Glutamatergic neuron (in vitro differentiated cells): ENCODE results near the gene CHST15. TPM values are rescaled to one million over a fixed set of nuclear protein-coding genes. Genes with fewer than 3 reads are reported as not detected.

Experiments used
- DNase-seq: peaks from one replicate; pipeline ENCODE4 v3.0.0; 2022
- H3K27ac Mint-ChIP-seq: one replicate; pipeline ENCODE4 v1.8.0; 2020; ENCODE audit warnings: mild to moderate bottlenecking, mixed read lengths, inconsistent platforms; ENCODE audit not compliant: unreplicated experiment
- H3K27me3 Mint-ChIP-seq: one replicate; pipeline ENCODE4 v1.8.0; 2020; ENCODE audit warnings: mild to moderate bottlenecking, moderate library complexity, mixed read lengths, inconsistent platforms; ENCODE audit not compliant: unreplicated experiment
- H3K36me3 Mint-ChIP-seq: one replicate; pipeline ENCODE4 v1.8.0; 2020; ENCODE audit warnings: mild to moderate bottlenecking, mixed read lengths, inconsistent platforms; ENCODE audit not compliant: unreplicated experiment
- H3K4me1 Mint-ChIP-seq: one replicate; pipeline ENCODE4 v1.8.0; 2020; ENCODE audit warnings: mild to moderate bottlenecking, low read depth, mixed read lengths, inconsistent platforms; ENCODE audit not compliant: unreplicated experiment
- H3K4me3 Mint-ChIP-seq: one replicate; pipeline ENCODE4 v1.8.0; 2020; ENCODE audit warnings: mild to moderate bottlenecking, mixed read lengths, inconsistent platforms; ENCODE audit not compliant: unreplicated experiment
- H3K9me3 Mint-ChIP-seq: one replicate; pipeline ENCODE4 v1.8.0; 2020; ENCODE audit warnings: mild to moderate bottlenecking, moderate library complexity, mixed read lengths, inconsistent platforms; ENCODE audit not compliant: unreplicated experiment
- CTCF ChIP-seq: fragments of 200-600 bp; sonication (generic); IDR thresholded peaks from one replicate; pipeline ENCODE4 v1.5.0; 2021; ENCODE audit not compliant: partially characterized antibody, unreplicated experiment
- total RNA-seq: library from RNA; stranded (reverse); fragmentation: NEBNext Ultra II Directional; extraction: Animal tissue kit (Norgen Biotek cat#: 25700); gene quantifications from one replicate; pipeline ENCODE4 v1.2.1, GENCODE V29; 2021; ENCODE audit not compliant: unreplicated experiment

CHST15 gene
- total RNA-seq, 1 donor from 2014 or later: 2.4 TPM

- peaks cover 2% of the 10 kb centered on the region for H3K9me3 Mint-ChIP-seq
- no peaks in the 10 kb centered on the region for H3K27me3 Mint-ChIP-seq
- H3K27ac Mint-ChIP-seq: no peak overlapping the region
- no peak for TF ChIP-seq CTCF
- H3K4me3 Mint-ChIP-seq: no peak overlapping the region
- DNase-seq: no peak
- no peaks in the 10 kb centered on the region for H3K36me3 Mint-ChIP-seq
- H3K4me1 Mint-ChIP-seq: peaks cover 3% of the 10 kb centered on the region
Measured at GRCh38 chr10:124045801-124046355, 47.5 kb downstream of the CHST15 start.

- no peak overlapping the region for H3K4me3 Mint-ChIP-seq
- H3K36me3 Mint-ChIP-seq: no peaks in the 10 kb centered on the region
- no peaks in the 10 kb centered on the region for H3K27me3 Mint-ChIP-seq
- H3K27ac Mint-ChIP-seq: no peak overlapping the region
- H3K4me1 Mint-ChIP-seq: peaks cover 3% of the 10 kb centered on the region
- no peak for DNase-seq
- peaks cover 2% of the 10 kb centered on the region for H3K9me3 Mint-ChIP-seq
- TF ChIP-seq CTCF: no peak
Measured at GRCh38 chr10:124045276-124045675, 48.1 kb downstream of the CHST15 start.

GRCh38 chr10:124044143-124044862, 49.1 kb downstream of the CHST15 start:
- Mint-ChIP-seq H3K36me3 (no peaks in the 10 kb centered on the region), H3K27me3 (no peaks in the 10 kb centered on the region), H3K9me3 (peaks cover 2% of the 10 kb centered on the region), H3K4me1 (peaks cover 3% of the 10 kb centered on the region), H3K4me3 (no peak overlapping the region), H3K27ac (no peak overlapping the region)
- DNase-seq: no peak
- TF ChIP-seq CTCF: no peak

- DNase-seq: no peak
- no peak overlapping the region for H3K4me3 Mint-ChIP-seq
Measured at GRCh38 chr10:124043310-124044142, 49.9 kb downstream of the CHST15 start.

More at GRCh38 chr10:124043310-124044142, 49.9 kb downstream of the CHST15 start:
- TF ChIP-seq CTCF: no peak
- Mint-ChIP-seq H3K36me3 (no peaks in the 10 kb centered on the region), H3K27ac (no peak overlapping the region), H3K27me3 (no peaks in the 10 kb centered on the region), H3K4me1 (peaks cover 3% of the 10 kb centered on the region), H3K9me3 (peaks cover 2% of the 10 kb centered on the region)
